Muscle layer of duodenum (tissue), 2 donors: ENCODE data around the gene CLOCK.

Experiments used
- H3K27ac ChIP-seq: one replicate; pipeline ENCODE4 v1.7.0; 2013; ENCODE audit warnings: mild to moderate bottlenecking, low read length
- H3K27me3 ChIP-seq: one replicate; pipeline ENCODE4 v1.7.0; 2013; ENCODE audit warnings: low read depth, mild to moderate bottlenecking, control low read depth, low read length
- H3K36me3 ChIP-seq, 2 donors: one replicate each; pipeline ENCODE4 v1.7.0; 2013; ENCODE audit warnings: low read length in 2 of 2, control low read depth in 1 of 2, mild to moderate bottlenecking in 1 of 2; ENCODE audit not compliant: insufficient read depth in 2 of 2, control insufficient read depth in 1 of 2
- H3K4me1 ChIP-seq, 2 donors: one replicate each; pipeline ENCODE4 v1.7.0; 2013; ENCODE audit warnings: low read length in 2 of 2, mild to moderate bottlenecking in 2 of 2, control low read depth in 1 of 2, moderate library complexity in 1 of 2; ENCODE audit not compliant: insufficient read depth in 2 of 2, control insufficient read depth in 1 of 2
- H3K4me3 ChIP-seq, 2 donors: one replicate each; pipeline ENCODE4 v1.7.0; 2013; ENCODE audit warnings: low read length in 2 of 2, low read depth in 1 of 2, mild to moderate bottlenecking in 1 of 2
- H3K9me3 ChIP-seq, 2 donors: one replicate each; pipeline ENCODE4 v1.7.0; 2013; ENCODE audit warnings: low read length in 2 of 2, control low read depth in 1 of 2, mild to moderate bottlenecking in 1 of 2; ENCODE audit not compliant: control insufficient read depth in 1 of 2
- donor health status: healthy.

The CLOCK gene

GRCh38 chr4:55475394-55476243 is 71.1 kb downstream of the CLOCK start:
- Histone ChIP-seq H3K9me3 (no peaks in the 10 kb centered on the region), H3K27me3 (no peaks in the 10 kb centered on the region), H3K4me3 (no peak overlapping the region), H3K36me3 (peaks cover 15 to 37% of the 10 kb centered on the region in 2 donors), H3K4me1 (no peaks in the 10 kb centered on the region), H3K27ac (no peak overlapping the region)

GRCh38 chr4:55469979-55470378 is 76.7 kb downstream of the CLOCK start:
- H3K27ac ChIP-seq, result no peak overlapping the region
- no peaks in the 10 kb centered on the region for H3K27me3 ChIP-seq
- peaks cover 10 to 37% of the 10 kb centered on the region in 2 donors for H3K36me3 ChIP-seq
- H3K9me3 ChIP-seq, result no peaks in the 10 kb centered on the region
- no peaks in the 10 kb centered on the region for H3K4me1 ChIP-seq
- no peak overlapping the region for H3K4me3 ChIP-seq

GRCh38 chr4:55468724-55469123 is 78.0 kb downstream of the CLOCK start:
- H3K9me3 ChIP-seq, result no peaks in the 10 kb centered on the region
- no peaks in the 10 kb centered on the region for H3K4me1 ChIP-seq
- peaks cover 4 to 28% of the 10 kb centered on the region in 2 donors for H3K36me3 ChIP-seq

GRCh38 chr4:55466001-55466400 is 80.7 kb downstream of the CLOCK start:
- H3K27ac ChIP-seq, result no peak overlapping the region
- H3K4me3 ChIP-seq, result no peak overlapping the region
- H3K4me1 ChIP-seq, result no peaks in the 10 kb centered on the region
- H3K9me3 ChIP-seq, result no peaks in the 10 kb centered on the region
- peaks cover 2 to 24% of the 10 kb centered on the region in 2 donors for H3K36me3 ChIP-seq
- no peaks in the 10 kb centered on the region for H3K27me3 ChIP-seq

More at GRCh38 chr4:55468724-55469123, 78.0 kb downstream of the CLOCK start:
- Histone ChIP-seq H3K27ac (no peak overlapping the region), H3K27me3 (no peaks in the 10 kb centered on the region), H3K4me3 (no peak overlapping the region)

GRCh38 chr4:55458611-55459010 is 88.1 kb downstream of the CLOCK start:
- no peak overlapping the region for H3K27ac ChIP-seq
- H3K36me3 ChIP-seq, result peaks cover 0 to 3% of the 10 kb centered on the region in 2 donors
- no peaks in the 10 kb centered on the region for H3K9me3 ChIP-seq
- no peaks in the 10 kb centered on the region for H3K27me3 ChIP-seq
- no peak overlapping the region for H3K4me3 ChIP-seq
- H3K4me1 ChIP-seq, result no peaks in the 10 kb centered on the region

GRCh38 chr4:55458164-55458563 is 88.5 kb downstream of the CLOCK start:
- H3K27ac ChIP-seq, result no peak overlapping the region
- peaks cover 0 to 3% of the 10 kb centered on the region in 2 donors for H3K36me3 ChIP-seq
- H3K4me3 ChIP-seq, result no peak overlapping the region
- no peaks in the 10 kb centered on the region for H3K4me1 ChIP-seq
- no peaks in the 10 kb centered on the region for H3K27me3 ChIP-seq
- H3K9me3 ChIP-seq, result no peaks in the 10 kb centered on the region

- Histone ChIP-seq H3K4me3 (no peak overlapping the region), H3K36me3 (peaks cover 28 to 31% of the 10 kb centered on the region in 2 donors), H3K27me3 (no peaks in the 10 kb centered on the region), H3K27ac (no peak overlapping the region), H3K4me1 (peaks cover 0 to 4% of the 10 kb centered on the region in 2 donors), H3K9me3 (no peaks in the 10 kb centered on the region)
Observed at GRCh38 chr4:55450566-55450965, 96.1 kb downstream of the CLOCK start.

GRCh38 chr4:55447831-55448230 is 98.9 kb downstream of the CLOCK start:
- peaks cover 30 to 42% of the 10 kb centered on the region in 2 donors for H3K36me3 ChIP-seq
- H3K4me3 ChIP-seq, result no peak overlapping the region
- H3K27me3 ChIP-seq, result no peaks in the 10 kb centered on the region
- H3K9me3 ChIP-seq, result no peaks in the 10 kb centered on the region
- H3K27ac ChIP-seq, result no peak overlapping the region
- peaks cover 0 to 4% of the 10 kb centered on the region in 2 donors for H3K4me1 ChIP-seq

GRCh38 chr4:55447108-55447708 is 99.5 kb downstream of the CLOCK start:
- peaks cover 35 to 44% of the 10 kb centered on the region in 2 donors for H3K36me3 ChIP-seq

GRCh38 chr4:55446578-55446922 is 100.2 kb downstream of the CLOCK start:
- H3K27me3 ChIP-seq, result no peaks in the 10 kb centered on the region
- no peak overlapping the region for H3K4me3 ChIP-seq
- H3K36me3 ChIP-seq, result peaks cover 34 to 45% of the 10 kb centered on the region in 2 donors
- peaks cover 0 to 4% of the 10 kb centered on the region in 2 donors for H3K4me1 ChIP-seq
- no peak overlapping the region for H3K27ac ChIP-seq
- no peaks in the 10 kb centered on the region for H3K9me3 ChIP-seq

More at GRCh38 chr4:55447108-55447708, 99.5 kb downstream of the CLOCK start:
- peaks cover 0 to 4% of the 10 kb centered on the region in 2 donors for H3K4me1 ChIP-seq
- no peaks in the 10 kb centered on the region for H3K27me3 ChIP-seq
- no peak overlapping the region for H3K27ac ChIP-seq
- no peaks in the 10 kb centered on the region for H3K9me3 ChIP-seq
- no peak overlapping the region for H3K4me3 ChIP-seq

GRCh38 chr4:55445921-55446577 is 100.7 kb downstream of the CLOCK start:
- Histone ChIP-seq H3K27me3 (no peaks in the 10 kb centered on the region), H3K9me3 (no peaks in the 10 kb centered on the region), H3K4me3 (no peak overlapping the region), H3K4me1 (peaks cover 0 to 4% of the 10 kb centered on the region in 2 donors), H3K27ac (no peak overlapping the region), H3K36me3 (peaks cover 30 to 45% of the 10 kb centered on the region in 2 donors)
